GM21447 (cell line): ENCODE measurements around the gene CEP78.

ENCODE experiments used
- ATAC-seq: cut with Tn5 transposase; IDR thresholded peaks from one replicate; pipeline ENCODE4 v1.9.1; 2021; ENCODE audit not compliant: unreplicated experiment

The CEP78 gene

DNA sequence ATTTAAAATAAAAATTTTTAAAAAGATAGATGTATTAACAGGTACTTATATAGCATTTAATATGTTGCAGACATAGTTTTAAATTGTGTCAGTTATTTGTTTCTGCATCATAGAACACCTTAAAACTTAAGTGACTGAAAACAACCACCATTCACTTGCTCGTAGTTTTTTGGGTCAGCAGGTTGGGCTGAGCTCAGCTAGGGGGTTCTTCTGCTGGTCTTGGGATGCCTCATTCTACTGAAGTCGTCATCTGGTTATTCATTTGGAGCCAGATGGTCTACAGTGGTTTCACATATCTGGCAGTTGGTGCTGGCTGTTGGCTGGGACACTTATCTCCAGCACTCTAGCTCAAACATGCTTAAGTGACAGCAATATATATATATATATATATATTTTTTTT lies 90.7 kb downstream of the CEP78 start:
- no peak for ATAC-seq
